Lung (tissue), 12 donors: ENCODE data around the gene SEMA5A. TPM values are rescaled to one million over a fixed set of nuclear protein-coding genes. Genes with fewer than 3 reads are reported as not detected.

Experiments used
- ATAC-seq: fragments of 200-7000 bp; cut with Tn5 transposase; one replicate; pipeline ENCODE4 v1.9.1; 2020; ENCODE audit warnings: moderate number of reproducible peaks; ENCODE audit not compliant: insufficient read depth, low FRiP score
- DNase-seq, 3 donors: peaks; one replicate each; pipeline ENCODE4 v3.0.0-alpha.2; 2013 to 2017
- H3K27ac ChIP-seq, 2 donors: one replicate each; pipeline ENCODE4 v1.5.1; 2013; ENCODE audit warnings: mild to moderate bottlenecking in 2 of 2, moderate library complexity in 2 of 2, control low read depth in 1 of 2, inconsistent platforms in 1 of 2, low read depth in 1 of 2, low read length in 1 of 2
- H3K27me3 ChIP-seq, 3 donors: one replicate each; pipeline ENCODE4 v1.5.1; 2013; ENCODE audit warnings: low read length in 2 of 3; ENCODE audit not compliant: control insufficient read depth in 3 of 3, insufficient read depth in 3 of 3
- H3K36me3 ChIP-seq, 4 donors: one replicate each; pipeline ENCODE4 v1.5.1; 2013; ENCODE audit warnings: low read length in 4 of 4, mild to moderate bottlenecking in 1 of 4, moderate library complexity in 1 of 4; ENCODE audit not compliant: control insufficient read depth in 4 of 4, insufficient read depth in 4 of 4
- H3K4me1 ChIP-seq, 5 donors: one replicate each; pipeline ENCODE4 v1.5.1; 2013; ENCODE audit warnings: low read length in 5 of 5, mild to moderate bottlenecking in 2 of 5, moderate library complexity in 1 of 5; ENCODE audit not compliant: control insufficient read depth in 5 of 5, insufficient read depth in 5 of 5
- H3K4me3 ChIP-seq: one replicate; pipeline ENCODE4 v1.5.1; 2013; ENCODE audit warnings: mild to moderate bottlenecking, control low read depth, moderate library complexity
- H3K9ac ChIP-seq, 2 donors: one replicate each; pipeline ENCODE4 v1.5.1; 2013; ENCODE audit warnings: low read length in 2 of 2, control low read depth in 1 of 2; ENCODE audit not compliant: insufficient read depth in 1 of 2
- H3K9me3 ChIP-seq, 4 donors: one replicate each; pipeline ENCODE4 v1.5.1; 2013; ENCODE audit warnings: low read length in 3 of 4, mild to moderate bottlenecking in 1 of 4, moderate library complexity in 1 of 4; ENCODE audit not compliant: control insufficient read depth in 4 of 4, insufficient read depth in 3 of 4
- CTCF ChIP-seq: IDR thresholded peaks from 2 replicates; pipeline ENCODE4 v1.5.1; 2012; ENCODE audit warnings: mild to moderate bottlenecking; ENCODE audit errors: control extremely low read depth, extremely low read depth
- WGBS, 2 donors: extraction: QIAGEN DNeasy Blood & Tissue Kit; methylation state at CpG; one replicate each; pipeline ENCODE4 v1.1.7; 2013; 5-methylcytosine and 5-hydroxymethylcytosine counted together
- polyA plus RNA-seq, 2 donors: library from polyadenylated mRNA; stranded (reverse); fragments of 200-250 nt; gene quantifications; one replicate each; pipeline ENCODE4 v1.2.1, GENCODE V29; 2013
- total RNA-seq, 2 donors: library from RNA; depleted of rRNA in 1 of 2; stranded (reverse); fragments of >200 nt in 1 of 2; gene quantifications; one replicate each; pipeline ENCODE4 v1.2.1, GENCODE V29; 2014 to 2021
- donor health status: control.
- donor health status: control.
- donor health status: Bipolar disorder and iron deficiency.
- donor health status: healthy.
- donor health status: DM: yes; HTN: yes; CAD: no.

Gene SEMA5A
- total and polyA plus RNA-seq, 4 donors = 3.1 to 44.9 (median 13.7) TPM

GRCh38 chr5:9069650-9070049 is 476.2 kb downstream of the SEMA5A start:
- no peak for DNase-seq
- WGBS, 2 donors = 85 to 88% methylated on average over 6 of the region's 6 CpGs

GRCh38 chr5:9067154-9067553 is 478.7 kb downstream of the SEMA5A start:
- ATAC-seq = no peak
- WGBS, 2 donors = 62 to 77% methylated on average over 2 of the region's 2 CpGs
- H3K4me1 ChIP-seq = peaks cover 0 to 9% (median 0%) of the 10 kb centered on the region in 5 donors
- no peak for DNase-seq
- H3K9me3 ChIP-seq = peaks cover 0 to 2% (median under 1%) of the 10 kb centered on the region in 4 donors
- no peaks in the 10 kb centered on the region for H3K27me3 ChIP-seq
- no peak overlapping the region for H3K27ac ChIP-seq
- no peak overlapping the region for H3K9ac ChIP-seq
- no peak for TF ChIP-seq CTCF
- peaks cover 0 to 5% (median 2%) of the 10 kb centered on the region in 4 donors for H3K36me3 ChIP-seq
- H3K4me3 ChIP-seq = no peak overlapping the region

More at GRCh38 chr5:9069650-9070049, 476.2 kb downstream of the SEMA5A start:
- peaks cover 0 to 6% (median 1%) of the 10 kb centered on the region in 4 donors for H3K9me3 ChIP-seq
- H3K9ac ChIP-seq = no peak overlapping the region
- no peak for TF ChIP-seq CTCF
- ATAC-seq = no peak
- H3K27ac ChIP-seq = no peak overlapping the region
- H3K27me3 ChIP-seq = no peaks in the 10 kb centered on the region
- peaks cover 0 to 9% (median 0%) of the 10 kb centered on the region in 5 donors for H3K4me1 ChIP-seq
- H3K4me3 ChIP-seq = no peak overlapping the region
- peaks cover 0 to 4% (median 1%) of the 10 kb centered on the region in 4 donors for H3K36me3 ChIP-seq

GRCh38 chr5:9066349-9066748 is 479.5 kb downstream of the SEMA5A start:
- no peak for ATAC-seq
- Histone ChIP-seq H3K9me3 (peaks cover 0 to 2% (median 0%) of the 10 kb centered on the region in 4 donors), H3K4me3 (no peak overlapping the region), H3K36me3 (peaks cover 0 to 11% (median 2%) of the 10 kb centered on the region in 4 donors), H3K9ac (no peak overlapping the region), H3K27ac (no peak overlapping the region), H3K4me1 (peaks cover 0 to 9% (median 0%) of the 10 kb centered on the region in 5 donors), H3K27me3 (no peaks in the 10 kb centered on the region)
- no peak for DNase-seq
- WGBS, 2 donors = 86 to 88% methylated on average over 17 of the region's 17 CpGs
- no peak for TF ChIP-seq CTCF
